Measurements from ENCODE around the gene SMG6. TPM values are rescaled to one million over a fixed set of nuclear protein-coding genes. Genes with fewer than 3 reads are reported as not detected.

SMG6 gene
- total and polyA plus RNA-seq, 2 of the 13 experiments (the other 11 are each of a cell fraction or from before 2014, with no cell fraction given) = 4.6 to 14.6 TPM

DNA sequence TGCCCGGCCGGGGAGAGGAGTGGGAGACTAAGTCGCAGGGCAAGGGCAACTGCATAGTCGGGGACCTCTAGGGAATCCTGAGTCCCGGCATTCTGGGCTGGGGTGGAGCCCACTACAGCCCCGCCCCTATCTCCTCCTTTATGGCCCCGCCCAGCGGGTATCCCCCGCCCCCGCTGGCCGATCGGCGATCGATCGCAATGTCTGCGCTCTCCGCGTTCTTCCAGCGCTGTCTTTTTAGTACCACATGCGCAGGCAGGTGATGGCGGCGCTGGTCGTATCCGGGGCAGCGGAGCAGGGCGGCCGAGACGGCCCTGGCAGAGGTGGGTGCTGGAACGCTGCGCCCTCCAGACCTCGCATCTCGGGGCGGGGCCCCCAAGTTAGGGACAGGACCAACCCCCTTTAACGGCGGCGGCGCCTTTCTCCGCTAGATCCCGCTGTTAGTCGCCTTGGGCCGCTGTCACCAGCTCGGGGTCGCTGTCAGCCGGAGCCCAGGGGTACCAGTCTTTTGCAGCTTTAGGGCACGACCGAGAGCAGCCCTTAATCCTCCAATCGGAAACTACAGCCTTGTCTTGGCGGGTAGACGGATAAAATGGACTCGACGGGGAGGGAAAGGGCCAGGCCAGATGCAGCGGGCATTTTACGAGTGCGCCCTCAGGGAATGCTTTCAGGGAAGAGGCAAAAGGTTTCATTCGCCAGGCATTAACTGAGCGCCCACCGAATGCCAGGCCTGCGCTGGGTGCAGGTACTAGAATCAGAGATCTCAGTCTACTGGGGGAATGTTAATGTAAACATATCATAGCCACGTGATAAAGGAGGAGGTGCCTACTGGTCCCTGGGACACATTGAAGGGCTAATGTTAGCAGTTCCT lies 273.4 kb downstream of the SMG6 start, which contains the start of gene DPH1 (continued):
- no peak for TF ChIP-seq CEBPZ (IDR thresholded peaks at IDR 0.05; ENCODE audit: low read length)
- no peak for TF ChIP-seq PRDM10 (CRISPR knock-in tag; IDR thresholded peaks at IDR 0.05; ENCODE audit: low read depth)
- peak; percentile 55; the same call in 1 of the 2 replicates for TF ChIP-seq SALL1 (CRISPR knock-in tag; IDR thresholded peaks at IDR 0.05)
- TF ChIP-seq, protein P1, sequence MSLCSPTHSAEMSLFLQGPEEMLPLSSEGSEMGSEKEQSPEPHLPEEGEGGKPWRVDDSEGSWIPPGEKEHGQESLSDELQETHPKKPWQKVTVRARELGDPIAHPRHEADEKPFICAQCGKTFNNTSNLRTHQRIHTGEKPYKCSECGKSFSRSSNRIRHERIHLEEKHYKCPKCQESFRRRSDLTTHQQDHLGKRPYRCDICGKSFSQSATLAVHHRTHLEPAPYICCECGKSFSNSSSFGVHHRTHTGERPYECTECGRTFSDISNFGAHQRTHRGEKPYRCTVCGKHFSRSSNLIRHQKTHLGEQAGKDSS (CRISPR knock-in tag; IDR thresholded peaks at IDR 0.05; ENCODE audit: borderline replicate concordance, low read depth) = peak; percentile 81
- no peak for TF ChIP-seq ZMYM2 (CRISPR knock-in tag; IDR thresholded peaks at IDR 0.05)
- TF ChIP-seq ERF (CRISPR knock-in tag; IDR thresholded peaks at IDR 0.05) = peak; percentile 66
- no peak for TF ChIP-seq FOXK2 (IDR thresholded peaks at IDR 0.05)
- TF ChIP-seq, protein P2, sequence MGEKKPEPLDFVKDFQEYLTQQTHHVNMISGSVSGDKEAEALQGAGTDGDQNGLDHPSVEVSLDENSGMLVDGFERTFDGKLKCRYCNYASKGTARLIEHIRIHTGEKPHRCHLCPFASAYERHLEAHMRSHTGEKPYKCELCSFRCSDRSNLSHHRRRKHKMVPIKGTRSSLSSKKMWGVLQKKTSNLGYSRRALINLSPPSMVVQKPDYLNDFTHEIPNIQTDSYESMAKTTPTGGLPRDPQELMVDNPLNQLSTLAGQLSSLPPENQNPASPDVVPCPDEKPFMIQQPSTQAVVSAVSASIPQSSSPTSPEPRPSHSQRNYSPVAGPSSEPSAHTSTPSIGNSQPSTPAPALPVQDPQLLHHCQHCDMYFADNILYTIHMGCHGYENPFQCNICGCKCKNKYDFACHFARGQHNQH (CRISPR knock-in tag; IDR thresholded peaks at IDR 0.05) = peak; percentile 76; the same call in 1 of the 2 replicates
- TF ChIP-seq ZNF776 (CRISPR knock-in tag; IDR thresholded peaks at IDR 0.05) = peak; percentile 94; the same call in 1 of the 2 replicates
- no peak for TF ChIP-seq ZNF232 (CRISPR knock-in tag; IDR thresholded peaks at IDR 0.05; ENCODE audit: borderline replicate concordance)
- no peak for TF ChIP-seq SOX6 (IDR thresholded peaks at IDR 0.05)
- TF ChIP-seq SOX6 (CRISPR knock-in tag; IDR thresholded peaks at IDR 0.05) = peak; percentile 56; the same call in 1 of the 2 replicates
- peak; percentile 81 for TF ChIP-seq SPEN (CRISPR knock-in tag; IDR thresholded peaks at IDR 0.05; ENCODE audit: low read depth)
- TF ChIP-seq ZNF83 (CRISPR knock-in tag; IDR thresholded peaks at IDR 0.05; ENCODE audit: borderline replicate concordance) = no peak
- peak; percentile 47; the same call in 1 of the 2 replicates for TF ChIP-seq ZKSCAN8 (CRISPR knock-in tag; IDR thresholded peaks at IDR 0.05; ENCODE audit: borderline replicate concordance)
- no peak for TF ChIP-seq ADNP (CRISPR knock-in tag; IDR thresholded peaks at IDR 0.05)
- TF ChIP-seq MBNL3 (CRISPR knock-in tag; conservative IDR thresholded peaks at IDR 0.05) = no peak
- TF ChIP-seq GATAD2A (CRISPR knock-in tag; IDR thresholded peaks at IDR 0.05) = peak; percentile 58; the same call in 1 of the 2 replicates
- TF ChIP-seq, protein P3, sequence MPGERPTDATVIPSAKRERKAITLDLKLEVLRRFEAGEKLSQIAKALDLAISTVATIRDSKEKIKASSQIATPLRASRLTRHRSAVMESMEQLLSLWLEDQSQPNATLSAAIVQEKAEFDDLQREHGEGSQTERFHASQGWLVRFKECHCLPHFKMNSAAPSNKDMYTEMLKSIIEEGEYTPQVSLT (CRISPR knock-in tag; IDR thresholded peaks at IDR 0.05; ENCODE audit: borderline replicate concordance, low read depth) = no peak
- peak; percentile 61; the same call in 1 of the 2 replicates for TF ChIP-seq ZNF44 (CRISPR knock-in tag; IDR thresholded peaks at IDR 0.05)
- peak; percentile 66 for TF ChIP-seq HCFC1 (IDR thresholded peaks at IDR 0.05; ENCODE audit: low read depth, low read length)

Data from HepG2 (cell line).